GM12873 (cell line): Measurements from ENCODE around the gene TEX11.

Experiments used
- CTCF ChIP-seq: IDR thresholded peaks from 2 replicates; pipeline ENCODE4 v1.5.1; 2012; ENCODE audit warnings: low read depth, mild to moderate bottlenecking, moderate library complexity, low read length, control low read depth; ENCODE audit not compliant: insufficient read depth; ENCODE audit errors: missing control alignments

Gene TEX11

DNA sequence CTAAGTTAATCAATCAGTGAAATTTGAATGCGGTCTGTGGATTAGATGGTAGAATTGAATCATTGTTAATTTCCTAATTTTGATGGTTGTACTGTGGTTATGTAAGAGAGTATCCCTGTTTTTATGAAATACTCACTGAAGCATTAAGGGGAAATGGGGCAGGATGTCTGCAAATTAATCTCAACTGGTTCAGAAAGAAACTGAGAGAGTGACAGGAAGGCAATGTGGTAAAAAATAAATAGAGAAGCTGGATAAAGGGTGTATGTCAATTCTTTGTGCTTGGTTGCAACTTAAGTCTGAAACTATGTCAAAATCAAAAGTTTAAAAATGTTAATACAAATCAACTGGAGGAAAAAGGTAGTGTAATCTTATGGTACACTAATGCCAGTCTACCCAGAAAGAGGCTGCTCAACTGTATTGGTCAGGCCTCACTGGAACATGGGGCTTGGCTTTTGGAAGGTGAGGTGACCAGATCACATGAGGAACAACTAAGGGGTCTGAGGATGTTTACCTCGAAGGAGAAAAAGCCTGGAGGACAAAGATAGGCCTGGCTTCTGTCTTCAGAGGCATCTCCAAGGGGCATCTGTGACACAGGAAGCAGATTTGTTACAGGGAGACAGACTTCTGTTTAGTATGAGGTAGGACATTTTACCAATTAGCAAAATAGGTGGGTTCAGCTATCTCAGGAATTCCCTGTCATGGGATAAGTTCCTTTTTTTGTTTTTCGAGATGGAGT is 380.7 kb downstream of the TEX11 start:
- no peak for TF ChIP-seq CTCF

DNA sequence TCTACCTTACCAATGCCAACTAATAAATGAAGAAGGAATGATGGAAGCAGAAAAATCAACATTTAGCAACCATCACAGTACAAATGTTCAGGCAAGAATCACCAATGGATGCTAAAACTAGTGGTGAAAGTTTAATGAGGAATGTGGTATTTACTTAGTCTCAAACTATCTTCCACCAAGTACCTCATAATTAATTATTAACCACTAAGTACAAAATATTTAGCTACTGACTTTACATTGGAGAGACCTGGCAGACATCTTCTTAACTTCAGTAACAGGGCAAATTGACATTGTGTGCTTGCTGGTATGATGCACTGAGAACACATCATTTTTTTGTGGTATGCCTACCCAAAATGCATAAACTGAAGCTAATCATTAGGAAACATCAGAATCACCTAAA is 381.5 kb downstream of the TEX11 start:
- TF ChIP-seq CTCF, result no peak

- TF ChIP-seq CTCF, result no peak
These were observed 382.8 kb downstream of the TEX11 start for GRCh38 chrX:70525733-70526132.

GRCh38 chrX:70509078-70509477 is 399.4 kb downstream of the TEX11 start:
- TF ChIP-seq CTCF, result no peak

- no peak for TF ChIP-seq CTCF
These were observed 400.1 kb downstream of the TEX11 start for GRCh38 chrX:70508296-70508911.

DNA sequence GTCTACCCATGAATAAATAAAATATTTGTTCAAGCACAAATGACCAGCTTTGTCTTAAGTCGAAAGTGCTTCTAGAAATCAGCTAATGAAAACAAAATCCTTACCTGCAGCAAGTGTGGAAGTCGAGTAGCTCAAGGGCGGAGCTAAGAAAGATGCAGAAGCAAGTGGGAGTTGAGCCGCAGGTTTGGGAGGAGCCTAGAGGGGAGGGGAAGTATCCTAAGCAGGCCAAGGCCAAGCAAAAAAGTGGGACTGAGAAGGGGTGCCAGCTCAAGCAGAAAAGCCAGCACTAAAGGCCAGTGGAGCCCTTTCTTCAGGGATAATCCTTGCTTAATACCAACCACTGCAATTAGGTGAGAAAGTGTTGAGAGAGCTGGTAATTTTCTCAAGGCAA is 403.1 kb downstream of the TEX11 start:
- TF ChIP-seq CTCF, result no peak

- TF ChIP-seq CTCF, result no peak
These were observed 403.6 kb downstream of the TEX11 start for GRCh38 chrX:70504772-70505450.
